A549 (cell line): ENCODE data around the gene CHRNB2. TPM values are rescaled to one million over a fixed set of nuclear protein-coding genes. Genes with fewer than 3 reads are reported as not detected.

ENCODE experiments used
- ATAC-seq, 2 experiments: fragments of 200-7000 bp in 1 of 2; fragments of >200 bp in 1 of 2; cut with Nextera tagmentation in 1 of 2; cut with Tn5 transposase in 1 of 2; 3 replicates each; pipeline versions ENCODE4 v1.8.0 to v1.9.1; 2018 to 2020; ENCODE audit warnings: mild to moderate bottlenecking in 1 of 2, moderate library complexity in 1 of 2
- CTCF ChIA-PET: fragments of 300-600 bp; sonication (Branson Sonifier 250); formaldehyde crosslinking; extraction: SDS; loops from one replicate; lab custom pipeline; 2021; ENCODE audit warnings: antibody characterized with exemption, inconsistent platforms; lab: Yijun Ruan, JAX
- POLR2A ChIA-PET: fragments of 350-600 bp; formaldehyde crosslinking; extraction: SDS; loops from one replicate; lab custom pipeline; 2021; ENCODE audit warnings: antibody characterized with exemption, inconsistent platforms; lab: Yijun Ruan, JAX
- DNase-seq, 2 experiments: peaks; one replicate each; pipeline versions ENCODE4 v3.0.0 to v3.0.0-alpha.2; 2011 to 2016; ENCODE audit warnings: low read depth in 1 of 2, low spot score in 1 of 2
- FAIRE-seq: peaks from 2 replicates; lab custom pipeline; 2011; peaks lifted over from hg19 to GRCh38; lab: Jason Lieb, UNC
- H3K27ac ChIP-seq, 2 experiments: fragments of >200 bp; sonication (Bioruptor Twin); formaldehyde crosslinking; 3 replicates each; pipeline ENCODE4 v1.5.1; 2016 to 2017
- H3K4me1 ChIP-seq: fragments of >200 bp; sonication (Bioruptor Twin); formaldehyde crosslinking; 3 replicates; pipeline ENCODE4 v1.6.1; 2016
- H3K4me2 ChIP-seq: fragments of >200 bp; sonication (Bioruptor Twin); formaldehyde crosslinking; 3 replicates; pipeline ENCODE4 v1.6.1; 2016
- H3K4me3 ChIP-seq: fragments of >200 bp; sonication (Bioruptor Twin); formaldehyde crosslinking; 3 replicates; pipeline ENCODE4 v1.5.1; 2016
- H3K9me3 ChIP-seq: fragments of >200 bp; sonication (Bioruptor Twin); formaldehyde crosslinking; 3 replicates; pipeline ENCODE4 v1.6.1; 2016
- FOSL2 ChIP-seq, 2 experiments: fragments of 450-650 bp in 1 of 2; fragments of >200 bp in 1 of 2; sonication (Bioruptor Twin) in 1 of 2; formaldehyde crosslinking; IDR thresholded peaks; 2 replicates each; pipeline versions ENCODE4 v1.5.0 to v1.6.1; 2016 to 2020; ENCODE audit warnings: mild to moderate bottlenecking in 1 of 2, moderate library complexity in 1 of 2
- FOXS1 ChIP-seq: fragments of 250-450 bp; sonication (Bioruptor Pico); IDR thresholded peaks from 2 replicates; pipeline ENCODE4 v1.5.0; 2020; ENCODE audit warnings: mild to moderate bottlenecking, moderate library complexity
- HOXB13 ChIP-seq: fragments of 250-450 bp; sonication (Bioruptor Pico); IDR thresholded peaks from 2 replicates; pipeline ENCODE4 v1.5.0; 2020; ENCODE audit warnings: low read depth, mild to moderate bottlenecking, moderate library complexity
- HOXB5 ChIP-seq: fragments of 250-450 bp; sonication (Bioruptor Pico); IDR thresholded peaks from 2 replicates; pipeline ENCODE4 v1.5.0; 2020; ENCODE audit warnings: mild to moderate bottlenecking, moderate library complexity
- KDM1A ChIP-seq: fragments of 200-600 bp; sonication (generic); IDR thresholded peaks from 2 replicates; pipeline ENCODE4 v1.6.1; 2016; ENCODE audit warnings: low read depth, mild to moderate bottlenecking
- NPAS2 ChIP-seq: fragments of 250-450 bp; sonication (Bioruptor Pico); IDR thresholded peaks from 2 replicates; pipeline ENCODE4 v1.8.0; 2022; ENCODE audit warnings: mild to moderate bottlenecking, moderate library complexity, borderline replicate concordance
- NR3C1 ChIP-seq: fragments of >200 bp; sonication (Bioruptor Twin); formaldehyde crosslinking; IDR thresholded peaks from 3 replicates; pipeline ENCODE4 v1.6.1; 2017
- PHF8 ChIP-seq: fragments of 200-600 bp; sonication (generic); IDR thresholded peaks from 2 replicates; pipeline ENCODE4 v1.6.1; 2016; ENCODE audit warnings: low read depth, mild to moderate bottlenecking, antibody characterized with exemption, moderate library complexity, borderline replicate concordance
- RARB ChIP-seq: fragments of 250-450 bp; sonication (Bioruptor Pico); IDR thresholded peaks from 2 replicates; pipeline ENCODE4 v1.8.0; 2021; ENCODE audit warnings: mild to moderate bottlenecking, moderate library complexity
- RCOR1 ChIP-seq: fragments of 150-350 bp; IDR thresholded peaks from 2 replicates; pipeline ENCODE4 v1.6.1; 2014; ENCODE audit warnings: antibody characterized with exemption, low read length, low read depth
- ZC3H11A ChIP-seq: fragments of 450-650 bp; IDR thresholded peaks from 2 replicates; pipeline ENCODE4 v1.6.1; 2014; ENCODE audit warnings: antibody characterized with exemption, mild to moderate bottlenecking
- ZFP36 ChIP-seq: fragments of 450-650 bp; IDR thresholded peaks from 2 replicates; pipeline ENCODE4 v1.6.1; 2014; ENCODE audit warnings: borderline replicate concordance; ENCODE audit not compliant: partially characterized antibody
- ZSCAN20 ChIP-seq: fragments of 250-450 bp; sonication (Bioruptor Pico); IDR thresholded peaks from 2 replicates; pipeline ENCODE4 v1.8.0; 2022; ENCODE audit warnings: mild to moderate bottlenecking, moderate library complexity
- WGBS: methylation state at CpG from one replicate; pipeline ENCODE4 v1.1.6; 2017; ENCODE audit errors: missing lambda C conversion rate; 5-methylcytosine and 5-hydroxymethylcytosine counted together
- polyA minus RNA-seq: library from RNA; depleted of rRNA, polyadenylated mRNA; stranded (reverse); fragments of >200 nt; gene quantifications from 2 replicates; pipeline ENCODE4 v1.2.3, GENCODE V29; 2011; rRNA and poly(A)+ RNA removed
- polyA plus RNA-seq, 4 experiments: library from polyadenylated mRNA; depleted of rRNA in 3 of 4; stranded (reverse); fragments of >200 nt; fragmentation: RNase III in 1 of 4; extraction: RNeasy Plus Mini Kit Qiagen cat#74134 plus additional on column Dnase treatment in 1 of 4; gene quantifications; 2 replicates in 3 of 4; 3 replicates in 1 of 4; pipeline ENCODE4 v1.2.3, GENCODE V29; 2011 to 2017
- TF ChIP-seq, protein P1 (sequence below): fragments of 250-450 bp; sonication (Bioruptor Pico); IDR thresholded peaks from 2 replicates; pipeline ENCODE4 v1.5.0; 2021; ENCODE audit warnings: mild to moderate bottlenecking, moderate library complexity, borderline replicate concordance
- TF ChIP-seq, protein P2 (sequence below): fragments of 200-600 bp; sonication (generic); IDR thresholded peaks from 2 replicates; pipeline ENCODE4 v1.6.1; 2016; ENCODE audit warnings: antibody characterized with exemption, mild to moderate bottlenecking, moderate library complexity
- TF ChIP-seq, protein P3 (sequence below): fragments of 250-450 bp; sonication (Bioruptor Pico); IDR thresholded peaks from 2 replicates; pipeline ENCODE4 v1.5.0; 2020; ENCODE audit warnings: low read depth, mild to moderate bottlenecking, moderate library complexity
- TF ChIP-seq, protein P4 (sequence below): IDR thresholded peaks from 2 replicates; pipeline ENCODE4 v1.6.1; 2012

Gene CHRNB2, protein sequence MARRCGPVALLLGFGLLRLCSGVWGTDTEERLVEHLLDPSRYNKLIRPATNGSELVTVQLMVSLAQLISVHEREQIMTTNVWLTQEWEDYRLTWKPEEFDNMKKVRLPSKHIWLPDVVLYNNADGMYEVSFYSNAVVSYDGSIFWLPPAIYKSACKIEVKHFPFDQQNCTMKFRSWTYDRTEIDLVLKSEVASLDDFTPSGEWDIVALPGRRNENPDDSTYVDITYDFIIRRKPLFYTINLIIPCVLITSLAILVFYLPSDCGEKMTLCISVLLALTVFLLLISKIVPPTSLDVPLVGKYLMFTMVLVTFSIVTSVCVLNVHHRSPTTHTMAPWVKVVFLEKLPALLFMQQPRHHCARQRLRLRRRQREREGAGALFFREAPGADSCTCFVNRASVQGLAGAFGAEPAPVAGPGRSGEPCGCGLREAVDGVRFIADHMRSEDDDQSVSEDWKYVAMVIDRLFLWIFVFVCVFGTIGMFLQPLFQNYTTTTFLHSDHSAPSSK
- polyA plus RNA-seq (2011; rRNA removed) = 0.21 and 0.36 TPM in 2 replicates
- 0.17 and 0.30 TPM in 2 replicates for polyA plus RNA-seq (2012; cell fraction: cytosol; rRNA removed)
- polyA plus RNA-seq (2012; cell fraction: nucleus; rRNA removed) = 0.43 and 0.52 TPM in 2 replicates
- polyA plus RNA-seq (2017; fragmentation: RNase III; extraction: RNeasy Plus Mini Kit Qiagen cat#74134 plus additional on column Dnase treatment) = 0.21 to 0.28 TPM (median 0.25 TPM) in 3 replicates
- 0.66 and 0.97 TPM in 2 replicates for polyA minus RNA-seq

DNA sequence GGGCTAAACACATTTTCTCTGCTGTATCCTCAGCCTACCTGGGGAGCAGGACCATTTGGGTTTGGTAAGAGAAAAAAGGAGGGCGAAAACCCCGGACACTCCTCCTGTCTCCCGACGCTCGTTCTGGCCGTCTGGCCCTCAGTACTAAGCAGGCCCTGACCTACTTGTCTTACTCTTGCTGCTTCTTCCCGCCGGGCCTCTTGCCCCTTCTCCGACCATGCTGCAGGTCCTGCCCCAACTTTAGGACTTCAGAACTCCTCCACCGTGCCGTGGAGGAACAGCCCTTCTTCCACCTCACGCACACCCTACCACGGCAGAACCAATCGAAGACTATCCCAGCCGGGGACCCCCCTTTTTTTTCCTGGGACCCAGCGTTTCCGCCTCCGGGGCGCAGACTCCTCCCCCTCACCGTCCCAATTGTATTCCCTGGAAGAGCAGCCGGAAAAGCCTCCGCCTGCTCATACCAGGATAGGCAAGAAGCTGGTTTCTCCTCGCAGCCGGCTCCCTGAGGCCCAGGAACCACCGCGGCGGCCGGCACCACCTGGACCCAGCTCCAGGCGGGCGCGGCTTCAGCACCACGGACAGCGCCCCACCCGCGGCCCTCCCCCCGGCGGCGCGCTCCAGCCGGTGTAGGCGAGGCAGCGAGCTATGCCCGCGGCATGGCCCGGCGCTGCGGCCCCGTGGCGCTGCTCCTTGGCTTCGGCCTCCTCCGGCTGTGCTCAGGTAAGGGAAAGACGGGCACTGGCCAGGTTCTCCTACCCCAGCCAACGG is at the start of gene CHRNB2:
TSS of gene CHRNB2 (plus strand) at position 393 of the 771 bp plus-strand sequence. CDS start at position 660, 267 bp downstream.
- Histone ChIP-seq H3K27ac (no peak within 1 kb of the TSS), H3K4me3 (peak within 1 kb of the TSS; percentile 37), H3K4me1 (0 out of 3 replicates have a peak, but pooled peaks cover 4% of the 10 kb centered on the region), H3K9me3 (no peaks in the 10 kb centered on the region), H3K4me2 (peak within 1 kb of the TSS; percentile 87)
- 3% methylated on average over 34 of the region's 53 CpGs for WGBS
- CTCF ChIA-PET = interaction anchor here (0.7 to 2.6 kb wide), 8 partner anchors 8 to 311 kb away, joined by 3 to 15 read pairs (median 4); no protein-coding TSS in a partner anchor
- FAIRE-seq = no peak
- peak; percentile 22 to 69 for DNase-seq
- ATAC-seq = peak; percentile 80 to 92
- POLR2A ChIA-PET = interaction anchor here (0.5 to 1.4 kb wide), 4 partner anchors 8 to 41 kb away, joined by 3 to 6 read pairs (median 6); partner anchors contain the start of gene ADAR
- TF ChIP-seq NPAS2 (CRISPR knock-in tag) = no peak
- no peak for TF ChIP-seq NR3C1
- TF ChIP-seq, protein P1, sequence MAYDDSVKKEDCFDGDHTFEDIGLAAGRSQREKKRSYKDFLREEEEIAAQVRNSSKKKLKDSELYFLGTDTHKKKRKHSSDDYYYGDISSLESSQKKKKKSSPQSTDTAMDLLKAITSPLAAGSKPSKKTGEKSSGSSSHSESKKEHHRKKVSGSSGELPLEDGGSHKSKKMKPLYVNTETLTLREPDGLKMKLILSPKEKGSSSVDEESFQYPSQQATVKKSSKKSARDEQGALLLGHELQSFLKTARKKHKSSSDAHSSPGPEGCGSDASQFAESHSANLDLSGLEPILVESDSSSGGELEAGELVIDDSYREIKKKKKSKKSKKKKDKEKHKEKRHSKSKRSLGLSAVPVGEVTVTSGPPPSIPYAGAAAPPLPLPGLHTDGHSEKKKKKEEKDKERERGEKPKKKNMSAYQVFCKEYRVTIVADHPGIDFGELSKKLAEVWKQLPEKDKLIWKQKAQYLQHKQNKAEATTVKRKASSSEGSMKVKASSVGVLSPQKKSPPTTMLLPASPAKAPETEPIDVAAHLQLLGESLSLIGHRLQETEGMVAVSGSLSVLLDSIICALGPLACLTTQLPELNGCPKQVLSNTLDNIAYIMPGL (CRISPR knock-in tag) = no peak
- TF ChIP-seq HOXB5 (CRISPR knock-in tag) = peak; percentile 62; the same call in 1 of the 2 replicates
- no peak for TF ChIP-seq RARB (CRISPR knock-in tag)
- no peak for TF ChIP-seq PHF8
- TF ChIP-seq HOXB13 (CRISPR knock-in tag) = peak; percentile 75; the same call in 1 of the 2 replicates
- TF ChIP-seq, protein P2, sequence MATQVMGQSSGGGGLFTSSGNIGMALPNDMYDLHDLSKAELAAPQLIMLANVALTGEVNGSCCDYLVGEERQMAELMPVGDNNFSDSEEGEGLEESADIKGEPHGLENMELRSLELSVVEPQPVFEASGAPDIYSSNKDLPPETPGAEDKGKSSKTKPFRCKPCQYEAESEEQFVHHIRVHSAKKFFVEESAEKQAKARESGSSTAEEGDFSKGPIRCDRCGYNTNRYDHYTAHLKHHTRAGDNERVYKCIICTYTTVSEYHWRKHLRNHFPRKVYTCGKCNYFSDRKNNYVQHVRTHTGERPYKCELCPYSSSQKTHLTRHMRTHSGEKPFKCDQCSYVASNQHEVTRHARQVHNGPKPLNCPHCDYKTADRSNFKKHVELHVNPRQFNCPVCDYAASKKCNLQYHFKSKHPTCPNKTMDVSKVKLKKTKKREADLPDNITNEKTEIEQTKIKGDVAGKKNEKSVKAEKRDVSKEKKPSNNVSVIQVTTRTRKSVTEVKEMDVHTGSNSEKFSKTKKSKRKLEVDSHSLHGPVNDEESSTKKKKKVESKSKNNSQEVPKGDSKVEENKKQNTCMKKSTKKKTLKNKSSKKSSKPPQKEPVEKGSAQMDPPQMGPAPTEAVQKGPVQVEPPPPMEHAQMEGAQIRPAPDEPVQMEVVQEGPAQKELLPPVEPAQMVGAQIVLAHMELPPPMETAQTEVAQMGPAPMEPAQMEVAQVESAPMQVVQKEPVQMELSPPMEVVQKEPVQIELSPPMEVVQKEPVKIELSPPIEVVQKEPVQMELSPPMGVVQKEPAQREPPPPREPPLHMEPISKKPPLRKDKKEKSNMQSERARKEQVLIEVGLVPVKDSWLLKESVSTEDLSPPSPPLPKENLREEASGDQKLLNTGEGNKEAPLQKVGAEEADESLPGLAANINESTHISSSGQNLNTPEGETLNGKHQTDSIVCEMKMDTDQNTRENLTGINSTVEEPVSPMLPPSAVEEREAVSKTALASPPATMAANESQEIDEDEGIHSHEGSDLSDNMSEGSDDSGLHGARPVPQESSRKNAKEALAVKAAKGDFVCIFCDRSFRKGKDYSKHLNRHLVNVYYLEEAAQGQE = peak; percentile 99
- TF ChIP-seq FOSL2 (IDR thresholded peaks at IDR 0.05) = no peak
- 0 out of 2 replicates have a peak, but pooled peaks have one; percentile 17 for TF ChIP-seq FOSL2 (CRISPR knock-in tag; IDR thresholded peaks at IDR 0.05)
- TF ChIP-seq, protein P3, sequence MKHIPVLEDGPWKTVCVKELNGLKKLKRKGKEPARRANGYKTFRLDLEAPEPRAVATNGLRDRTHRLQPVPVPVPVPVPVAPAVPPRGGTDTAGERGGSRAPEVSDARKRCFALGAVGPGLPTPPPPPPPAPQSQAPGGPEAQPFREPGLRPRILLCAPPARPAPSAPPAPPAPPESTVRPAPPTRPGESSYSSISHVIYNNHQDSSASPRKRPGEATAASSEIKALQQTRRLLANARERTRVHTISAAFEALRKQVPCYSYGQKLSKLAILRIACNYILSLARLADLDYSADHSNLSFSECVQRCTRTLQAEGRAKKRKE (CRISPR knock-in tag) = no peak
- 0 out of 2 replicates have a peak, but pooled peaks have one; percentile 39 for TF ChIP-seq FOXS1
- no peak for TF ChIP-seq KDM1A
- no peak; the same call in 1 of the 2 replicates for TF ChIP-seq ZSCAN20 (CRISPR knock-in tag)
- TF ChIP-seq RCOR1 = no peak
- TF ChIP-seq ZFP36 = no peak
- no peak for TF ChIP-seq ZC3H11A
- TF ChIP-seq, protein P4, sequence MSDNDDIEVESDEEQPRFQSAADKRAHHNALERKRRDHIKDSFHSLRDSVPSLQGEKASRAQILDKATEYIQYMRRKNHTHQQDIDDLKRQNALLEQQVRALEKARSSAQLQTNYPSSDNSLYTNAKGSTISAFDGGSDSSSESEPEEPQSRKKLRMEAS = peak; percentile 22; the same call in 1 of the 2 replicates
